WTC11 (cell line): Measurements from ENCODE around the gene ATF7IP. TPM values are rescaled to one million over a fixed set of nuclear protein-coding genes. Genes with fewer than 3 reads are reported as not detected.

Experiments
- ATAC-seq: fragments of 200-7000 bp; cut with Tn5 transposase; 2 replicates; pipeline ENCODE4 v1.10.0; 2021; ENCODE audit warnings: mild to moderate bottlenecking, moderate library complexity
- CTCF ChIA-PET: fragments of 300-600 bp; sonication (Branson Sonifier 250); formaldehyde crosslinking; loops from one replicate; lab custom pipeline; 2021; ENCODE audit warnings: antibody characterized with exemption; lab: Charles Lee
- POLR2A ChIA-PET: fragments of 350-600 bp; sonication (Branson Sonifier 250); formaldehyde crosslinking; loops from one replicate; lab custom pipeline; 2021; ENCODE audit warnings: antibody characterized with exemption; lab: Charles Lee
- DNase-seq: peaks from one replicate; pipeline ENCODE4 v3.0.0; 2021; ENCODE audit warnings: low spot score
- H3K27ac Mint-ChIP-seq: 2 replicates; pipeline ENCODE4 v1.8.0; 2021; ENCODE audit warnings: mixed read lengths
- H3K27me3 Mint-ChIP-seq: 2 replicates; pipeline ENCODE4 v1.8.0; 2021; ENCODE audit warnings: low read depth, mild to moderate bottlenecking, moderate library complexity, mixed read lengths
- H3K36me3 Mint-ChIP-seq: 2 replicates; pipeline ENCODE4 v1.8.0; 2021; ENCODE audit warnings: mixed read lengths
- H3K4me1 Mint-ChIP-seq: 2 replicates; pipeline ENCODE4 v1.8.0; 2022; ENCODE audit warnings: mixed read lengths
- H3K4me3 Mint-ChIP-seq: 2 replicates; pipeline ENCODE4 v1.8.0; 2021; ENCODE audit warnings: mild to moderate bottlenecking, moderate library complexity, mixed read lengths
- H3K9me3 Mint-ChIP-seq: 2 replicates; pipeline ENCODE4 v1.8.0; 2021; ENCODE audit warnings: mixed read lengths
- ARID4B ChIP-seq: sonication (generic); formaldehyde crosslinking; IDR thresholded peaks from 2 replicates; pipeline ENCODE4 v1.8.0; 2023; ENCODE audit warnings: missing genetic modification reagents, mild to moderate bottlenecking, borderline replicate concordance
- ATF2 ChIP-seq: sonication (generic); formaldehyde crosslinking; IDR thresholded peaks from 2 replicates; pipeline ENCODE4 v1.8.1; 2022; ENCODE audit warnings: low read depth, missing genetic modification reagents, borderline replicate concordance
- CDX4 ChIP-seq: fragments of 250-450 bp; sonication (Bioruptor Pico); IDR thresholded peaks from 2 replicates; pipeline ENCODE4 v1.9.0; 2021; ENCODE audit warnings: moderate library complexity, mild to moderate bottlenecking, inconsistent platforms, borderline replicate concordance
- ESRRA ChIP-seq: sonication (generic); formaldehyde crosslinking; IDR thresholded peaks from 2 replicates; pipeline ENCODE4 v1.8.1; 2022; ENCODE audit warnings: mild to moderate bottlenecking, missing genetic modification reagents, borderline replicate concordance
- FOXK1 ChIP-seq: sonication (generic); formaldehyde crosslinking; IDR thresholded peaks from 2 replicates; pipeline ENCODE4 v1.8.0; 2022; ENCODE audit warnings: mild to moderate bottlenecking, moderate library complexity, missing genetic modification reagents
- JAZF1 ChIP-seq: fragments of 250-450 bp; sonication (Bioruptor Pico); IDR thresholded peaks from 2 replicates; pipeline ENCODE4 v1.9.0; 2021; ENCODE audit warnings: moderate library complexity, mild to moderate bottlenecking, inconsistent platforms
- JUN ChIP-seq: sonication (generic); formaldehyde crosslinking; IDR thresholded peaks from 2 replicates; pipeline ENCODE4 v1.8.0; 2023; ENCODE audit warnings: mild to moderate bottlenecking, missing genetic modification reagents
- MLX ChIP-seq: sonication (generic); formaldehyde crosslinking; IDR thresholded peaks from 2 replicates; pipeline ENCODE4 v1.8.1; 2023; ENCODE audit warnings: mild to moderate bottlenecking, missing genetic modification reagents, moderate library complexity
- NFYB ChIP-seq: sonication (generic); formaldehyde crosslinking; conservative IDR thresholded peaks from 2 replicates; pipeline ENCODE4 v1.8.0; 2022; ENCODE audit warnings: low read depth, missing genetic modification reagents
- NR3C1 ChIP-seq: sonication (generic); formaldehyde crosslinking; conservative IDR thresholded peaks from 2 replicates; pipeline ENCODE4 v1.8.1; 2023; ENCODE audit warnings: low read depth, mild to moderate bottlenecking, missing genetic modification reagents
- OVOL2 ChIP-seq: fragments of 250-450 bp; sonication (Bioruptor Pico); IDR thresholded peaks from 2 replicates; pipeline ENCODE4 v1.9.0; 2021; ENCODE audit warnings: mild to moderate bottlenecking, borderline replicate concordance
- SMAD3 ChIP-seq: sonication (generic); formaldehyde crosslinking; IDR thresholded peaks from 2 replicates; pipeline ENCODE4 v1.8.0; 2022; ENCODE audit warnings: missing genetic modification reagents, mild to moderate bottlenecking, borderline replicate concordance
- ZBTB43 ChIP-seq: sonication (generic); formaldehyde crosslinking; IDR thresholded peaks from 2 replicates; pipeline ENCODE4 v1.8.1; 2023; ENCODE audit warnings: mild to moderate bottlenecking, missing genetic modification reagents
- ZNF219 ChIP-seq: sonication (generic); formaldehyde crosslinking; IDR thresholded peaks from 2 replicates; pipeline ENCODE4 v1.8.0; 2023; ENCODE audit warnings: missing genetic modification reagents, mild to moderate bottlenecking, borderline replicate concordance
- ZNF281 ChIP-seq: sonication (generic); formaldehyde crosslinking; IDR thresholded peaks from 2 replicates; pipeline ENCODE4 v1.8.0; 2023; ENCODE audit warnings: mild to moderate bottlenecking, missing genetic modification reagents
- ZNF317 ChIP-seq: sonication (generic); formaldehyde crosslinking; IDR thresholded peaks from 2 replicates; pipeline ENCODE4 v1.8.1; 2023; ENCODE audit warnings: low read depth, mild to moderate bottlenecking, moderate library complexity, missing genetic modification reagents, borderline replicate concordance
- ZNF671 ChIP-seq: fragments of 250-450 bp; sonication (Bioruptor Pico); IDR thresholded peaks from 2 replicates; pipeline ENCODE4 v1.8.0; 2021; ENCODE audit warnings: mild to moderate bottlenecking
- total RNA-seq: library from RNA; stranded (reverse); gene quantifications from 3 replicates; pipeline ENCODE4 v1.2.3, GENCODE V29; 2021
- TF ChIP-seq, protein P1 (sequence below): sonication (generic); formaldehyde crosslinking; IDR thresholded peaks from 2 replicates; pipeline ENCODE4 v1.8.0; 2023; ENCODE audit warnings: missing genetic modification reagents
- TF ChIP-seq, protein P2 (sequence below): sonication (generic); formaldehyde crosslinking; conservative IDR thresholded peaks from 2 replicates; pipeline ENCODE4 v1.8.1; 2023; ENCODE audit warnings: mild to moderate bottlenecking, low read depth, missing genetic modification reagents, moderate library complexity
- TF ChIP-seq, protein P3 (sequence below): sonication (generic); formaldehyde crosslinking; IDR thresholded peaks from 2 replicates; pipeline ENCODE4 v1.8.1; 2023; ENCODE audit warnings: mild to moderate bottlenecking, missing genetic modification reagents

Gene ATF7IP
- total RNA-seq, 1 experiment from 2014 or later, result 141 TPM

DNA sequence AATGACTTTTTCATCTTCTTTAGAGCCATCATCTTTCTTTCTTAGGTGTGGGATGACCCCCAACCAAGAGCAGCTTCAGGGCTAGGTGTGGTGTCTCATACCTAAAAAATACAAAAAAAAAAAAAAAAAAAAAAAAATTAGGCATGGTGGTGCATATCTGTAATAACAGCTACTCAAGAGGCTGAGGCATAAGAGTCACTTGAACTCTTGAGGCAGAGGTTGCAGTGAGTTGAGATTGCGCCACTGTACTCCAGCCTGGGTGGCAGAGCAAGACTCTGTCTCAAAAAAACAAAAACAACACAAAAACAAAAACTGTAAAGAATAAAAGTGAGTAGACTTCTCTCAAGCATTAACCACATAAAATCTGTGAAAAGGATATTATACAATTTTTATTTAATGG is 8.0 kb upstream of the ATF7IP start:
- Mint-ChIP-seq H3K36me3 (peaks cover 16% of the 10 kb centered on the region), H3K9me3 (peaks cover 18% of the 10 kb centered on the region), H3K4me1 (no peaks in the 10 kb centered on the region), H3K27me3 (peaks cover 8% of the 10 kb centered on the region), H3K27ac (no peak overlapping the region), H3K4me3 (no peak overlapping the region)
- TF ChIP-seq NFYB (CRISPR knock-in tag) (no peak), OVOL2 (no peak), ZNF317 (CRISPR knock-in tag) (no peak), JAZF1 (CRISPR knock-in tag) (no peak), NR3C1 (CRISPR knock-in tag) (no peak), MLX (CRISPR knock-in tag) (no peak), FOXK1 (CRISPR knock-in tag) (no peak), JUN (CRISPR knock-in tag) (no peak), ESRRA (CRISPR knock-in tag) (no peak), ZNF219 (CRISPR knock-in tag) (no peak), ZNF281 (CRISPR knock-in tag) (no peak), CDX4 (CRISPR knock-in tag) (no peak), SMAD3 (CRISPR knock-in tag) (no peak), ZBTB43 (CRISPR knock-in tag) (no peak), ARID4B (CRISPR knock-in tag) (no peak), ATF2 (CRISPR knock-in tag) (no peak), ZNF671 (CRISPR knock-in tag) (no peak)
- TF ChIP-seq, protein P1, sequence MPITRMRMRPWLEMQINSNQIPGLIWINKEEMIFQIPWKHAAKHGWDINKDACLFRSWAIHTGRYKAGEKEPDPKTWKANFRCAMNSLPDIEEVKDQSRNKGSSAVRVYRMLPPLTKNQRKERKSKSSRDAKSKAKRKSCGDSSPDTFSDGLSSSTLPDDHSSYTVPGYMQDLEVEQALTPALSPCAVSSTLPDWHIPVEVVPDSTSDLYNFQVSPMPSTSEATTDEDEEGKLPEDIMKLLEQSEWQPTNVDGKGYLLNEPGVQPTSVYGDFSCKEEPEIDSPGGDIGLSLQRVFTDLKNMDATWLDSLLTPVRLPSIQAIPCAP (CRISPR knock-in tag), result no peak
- TF ChIP-seq, protein P2, sequence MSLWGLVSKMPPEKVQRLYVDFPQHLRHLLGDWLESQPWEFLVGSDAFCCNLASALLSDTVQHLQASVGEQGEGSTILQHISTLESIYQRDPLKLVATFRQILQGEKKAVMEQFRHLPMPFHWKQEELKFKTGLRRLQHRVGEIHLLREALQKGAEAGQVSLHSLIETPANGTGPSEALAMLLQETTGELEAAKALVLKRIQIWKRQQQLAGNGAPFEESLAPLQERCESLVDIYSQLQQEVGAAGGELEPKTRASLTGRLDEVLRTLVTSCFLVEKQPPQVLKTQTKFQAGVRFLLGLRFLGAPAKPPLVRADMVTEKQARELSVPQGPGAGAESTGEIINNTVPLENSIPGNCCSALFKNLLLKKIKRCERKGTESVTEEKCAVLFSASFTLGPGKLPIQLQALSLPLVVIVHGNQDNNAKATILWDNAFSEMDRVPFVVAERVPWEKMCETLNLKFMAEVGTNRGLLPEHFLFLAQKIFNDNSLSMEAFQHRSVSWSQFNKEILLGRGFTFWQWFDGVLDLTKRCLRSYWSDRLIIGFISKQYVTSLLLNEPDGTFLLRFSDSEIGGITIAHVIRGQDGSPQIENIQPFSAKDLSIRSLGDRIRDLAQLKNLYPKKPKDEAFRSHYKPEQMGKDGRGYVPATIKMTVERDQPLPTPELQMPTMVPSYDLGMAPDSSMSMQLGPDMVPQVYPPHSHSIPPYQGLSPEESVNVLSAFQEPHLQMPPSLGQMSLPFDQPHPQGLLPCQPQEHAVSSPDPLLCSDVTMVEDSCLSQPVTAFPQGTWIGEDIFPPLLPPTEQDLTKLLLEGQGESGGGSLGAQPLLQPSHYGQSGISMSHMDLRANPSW (CRISPR knock-in tag), result no peak
- TF ChIP-seq, protein P3, sequence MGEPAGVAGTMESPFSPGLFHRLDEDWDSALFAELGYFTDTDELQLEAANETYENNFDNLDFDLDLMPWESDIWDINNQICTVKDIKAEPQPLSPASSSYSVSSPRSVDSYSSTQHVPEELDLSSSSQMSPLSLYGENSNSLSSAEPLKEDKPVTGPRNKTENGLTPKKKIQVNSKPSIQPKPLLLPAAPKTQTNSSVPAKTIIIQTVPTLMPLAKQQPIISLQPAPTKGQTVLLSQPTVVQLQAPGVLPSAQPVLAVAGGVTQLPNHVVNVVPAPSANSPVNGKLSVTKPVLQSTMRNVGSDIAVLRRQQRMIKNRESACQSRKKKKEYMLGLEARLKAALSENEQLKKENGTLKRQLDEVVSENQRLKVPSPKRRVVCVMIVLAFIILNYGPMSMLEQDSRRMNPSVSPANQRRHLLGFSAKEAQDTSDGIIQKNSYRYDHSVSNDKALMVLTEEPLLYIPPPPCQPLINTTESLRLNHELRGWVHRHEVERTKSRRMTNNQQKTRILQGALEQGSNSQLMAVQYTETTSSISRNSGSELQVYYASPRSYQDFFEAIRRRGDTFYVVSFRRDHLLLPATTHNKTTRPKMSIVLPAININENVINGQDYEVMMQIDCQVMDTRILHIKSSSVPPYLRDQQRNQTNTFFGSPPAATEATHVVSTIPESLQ, result no peak
- no peak for DNase-seq
- CTCF ChIA-PET, result no interaction called here
- POLR2A ChIA-PET, result no interaction called here
- no peak for ATAC-seq
